Astrocyte (in vitro differentiated cells and primary cell): Measurements from ENCODE around the gene GRIK1. TPM values are rescaled to one million over a fixed set of nuclear protein-coding genes. Genes with fewer than 3 reads are reported as not detected.

ENCODE experiments used
- DNase-seq: peaks from one replicate; pipeline ENCODE4 v3.0.0-alpha.2; 2010; ENCODE audit warnings: low read depth
- FAIRE-seq: peaks from 2 replicates; lab custom pipeline; 2011; peaks lifted over from hg19 to GRCh38; lab: Jason Lieb, UNC
- H2AFZ ChIP-seq: 2 replicates; pipeline ENCODE4 v1.6.0; 2012; ENCODE audit warnings: low read depth, low read length, inconsistent platforms
- H3K27ac ChIP-seq: 2 replicates; pipeline ENCODE4 v1.5.1; 2011; ENCODE audit warnings: low read depth, low read length, inconsistent platforms
- H3K27me3 ChIP-seq: 2 replicates; pipeline ENCODE4 v1.6.0; 2011; ENCODE audit warnings: low read length, inconsistent platforms; ENCODE audit not compliant: insufficient read depth
- H3K36me3 ChIP-seq: 2 replicates; pipeline ENCODE4 v1.5.1; 2011; ENCODE audit warnings: low read length, inconsistent platforms; ENCODE audit not compliant: insufficient read depth
- H3K4me1 ChIP-seq: 2 replicates; pipeline ENCODE4 v1.5.1; 2011; ENCODE audit warnings: low read length, inconsistent platforms; ENCODE audit not compliant: insufficient read depth
- H3K4me2 ChIP-seq: 2 replicates; pipeline ENCODE4 v1.6.0; 2012; ENCODE audit warnings: low read length, inconsistent platforms
- H3K4me3 ChIP-seq: 2 replicates; pipeline ENCODE4 v1.5.1; 2011; ENCODE audit warnings: low read depth, mild to moderate bottlenecking, low read length, inconsistent platforms; ENCODE audit not compliant: insufficient read depth
- H3K79me2 ChIP-seq: 2 replicates; pipeline ENCODE4 v1.6.0; 2012; ENCODE audit warnings: mild to moderate bottlenecking, low read length, inconsistent platforms; ENCODE audit not compliant: insufficient read depth
- H3K9ac ChIP-seq: 2 replicates; pipeline ENCODE4 v1.6.0; 2012; ENCODE audit warnings: mild to moderate bottlenecking, low read length, inconsistent platforms
- H3K9me3 ChIP-seq: 2 replicates; pipeline ENCODE4 v1.5.1; 2012; ENCODE audit warnings: low read depth, mild to moderate bottlenecking, low read length, inconsistent platforms; ENCODE audit not compliant: insufficient read depth
- H4K20me1 ChIP-seq: 2 replicates; pipeline ENCODE4 v1.6.0; 2012; ENCODE audit warnings: low read length, inconsistent platforms; ENCODE audit not compliant: insufficient read depth
- H3K27ac Mint-ChIP-seq: one replicate; pipeline ENCODE4 v1.8.0; 2021; ENCODE audit warnings: mild to moderate bottlenecking, mixed read lengths; ENCODE audit not compliant: unreplicated experiment
- H3K27me3 Mint-ChIP-seq: one replicate; pipeline ENCODE4 v1.8.0; 2021; ENCODE audit warnings: low read depth, mixed read lengths; ENCODE audit not compliant: unreplicated experiment
- H3K36me3 Mint-ChIP-seq: one replicate; pipeline ENCODE4 v1.8.0; 2021; ENCODE audit warnings: low read depth, mixed read lengths; ENCODE audit not compliant: unreplicated experiment
- H3K4me1 Mint-ChIP-seq: one replicate; pipeline ENCODE4 v1.8.0; 2021; ENCODE audit warnings: low read depth, mixed read lengths; ENCODE audit not compliant: unreplicated experiment
- H3K4me3 Mint-ChIP-seq: one replicate; pipeline ENCODE4 v1.8.0; 2021; ENCODE audit warnings: mild to moderate bottlenecking, moderate library complexity, mixed read lengths; ENCODE audit not compliant: unreplicated experiment
- H3K9me3 Mint-ChIP-seq: one replicate; pipeline ENCODE4 v1.8.0; 2021; ENCODE audit warnings: mild to moderate bottlenecking, mixed read lengths; ENCODE audit not compliant: unreplicated experiment
- CTCF ChIP-seq: IDR thresholded peaks from 2 replicates; pipeline ENCODE4 v1.5.1; 2011; ENCODE audit warnings: low read depth, mild to moderate bottlenecking, inconsistent platforms, low read length, moderate library complexity; ENCODE audit not compliant: insufficient read depth
- EZH2 ChIP-seq: IDR thresholded peaks from 2 replicates; pipeline ENCODE4 v1.6.1; 2012; ENCODE audit warnings: mild to moderate bottlenecking, low read length, inconsistent platforms; ENCODE audit not compliant: insufficient read depth
- total RNA-seq: library from RNA; stranded (reverse); gene quantifications from 2 replicates; pipeline ENCODE4 v1.2.1, GENCODE V29; 2021

Gene GRIK1
- total RNA-seq, 1 donor from 2014 or later = not detected

- Histone ChIP-seq H3K9ac (no peak overlapping the region), H3K27ac (no peak overlapping the region), H3K79me2 (no peaks in the 10 kb centered on the region), H3K4me2 (no peak overlapping the region), H2AFZ (no peak overlapping the region), H3K4me1 (peaks cover 14% of the 10 kb centered on the region), H3K36me3 (no peaks in the 10 kb centered on the region), H4K20me1 (no peaks in the 10 kb centered on the region), H3K9me3 (no peaks in the 10 kb centered on the region), H3K4me3 (no peak overlapping the region), H3K27me3 (no peaks in the 10 kb centered on the region)
- Mint-ChIP-seq H3K27ac (no peak overlapping the region), H3K4me3 (no peak overlapping the region), H3K36me3 (no peaks in the 10 kb centered on the region), H3K4me1 (peaks cover 19% of the 10 kb centered on the region), H3K9me3 (peaks cover 2% of the 10 kb centered on the region), H3K27me3 (no peaks in the 10 kb centered on the region)
- TF ChIP-seq EZH2 (no peak), CTCF (no peak)
- DNase-seq = no peak
- FAIRE-seq = no peak
Measured at GRCh38 chr21:29655577-29655976, 284.2 kb downstream of the GRIK1 start.

GRCh38 chr21:29654855-29655254 lies 284.9 kb downstream of the GRIK1 start:
- Histone ChIP-seq H3K4me1 (peaks cover 14% of the 10 kb centered on the region), H3K9ac (no peak overlapping the region), H3K4me2 (no peak overlapping the region), H3K27me3 (no peaks in the 10 kb centered on the region), H3K9me3 (no peaks in the 10 kb centered on the region), H3K36me3 (no peaks in the 10 kb centered on the region), H4K20me1 (no peaks in the 10 kb centered on the region), H2AFZ (no peak overlapping the region), H3K27ac (no peak overlapping the region), H3K79me2 (no peaks in the 10 kb centered on the region), H3K4me3 (no peak overlapping the region)
- no peak for TF ChIP-seq EZH2
- TF ChIP-seq CTCF = no peak
- FAIRE-seq (no peak), DNase-seq (no peak)
- H3K27ac Mint-ChIP-seq = no peak overlapping the region
- no peak overlapping the region for H3K4me3 Mint-ChIP-seq
- peaks cover 19% of the 10 kb centered on the region for H3K4me1 Mint-ChIP-seq
- no peaks in the 10 kb centered on the region for H3K36me3 Mint-ChIP-seq
- no peaks in the 10 kb centered on the region for H3K9me3 Mint-ChIP-seq
- no peaks in the 10 kb centered on the region for H3K27me3 Mint-ChIP-seq

DNA sequence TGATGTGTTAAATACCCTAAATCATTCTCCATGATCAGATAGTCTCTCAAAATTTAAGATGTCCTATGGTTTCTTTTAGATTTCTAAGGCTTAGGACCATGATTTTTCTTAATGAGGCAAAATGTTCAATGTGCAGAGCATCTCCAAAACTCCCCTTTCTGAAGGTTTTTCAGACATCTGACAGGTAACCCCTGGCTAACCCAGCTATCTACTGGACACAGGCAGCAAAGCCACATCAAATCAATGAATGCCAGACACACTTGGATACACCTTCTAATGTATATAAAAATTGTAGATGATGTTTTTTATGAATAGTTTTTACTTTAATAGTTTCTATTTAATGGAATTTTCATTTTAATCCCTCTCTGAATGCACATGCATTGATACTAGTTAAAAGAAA lies 285.6 kb downstream of the GRIK1 start:
- no peaks in the 10 kb centered on the region for H3K27me3 Mint-ChIP-seq
- no peaks in the 10 kb centered on the region for H3K9me3 Mint-ChIP-seq
- no peak overlapping the region for H3K27ac Mint-ChIP-seq

More for the DNA sequence above, 285.6 kb downstream of the GRIK1 start:
- peaks cover 14% of the 10 kb centered on the region for H3K4me1 ChIP-seq
- H3K4me3 Mint-ChIP-seq = no peak overlapping the region
- no peak overlapping the region for H3K4me2 ChIP-seq
- H4K20me1 ChIP-seq = no peaks in the 10 kb centered on the region
- H3K27me3 ChIP-seq = no peaks in the 10 kb centered on the region
- TF ChIP-seq EZH2 (no peak), CTCF (no peak)
- H3K36me3 Mint-ChIP-seq = no peaks in the 10 kb centered on the region
- H3K27ac ChIP-seq = no peak overlapping the region
- H3K79me2 ChIP-seq = no peaks in the 10 kb centered on the region
- H3K4me3 ChIP-seq = no peak overlapping the region
- peaks cover 18% of the 10 kb centered on the region for H3K4me1 Mint-ChIP-seq
- H2AFZ ChIP-seq = no peak overlapping the region
- H3K9me3 ChIP-seq = no peaks in the 10 kb centered on the region
- FAIRE-seq = no peak
- no peak for DNase-seq
- no peak overlapping the region for H3K9ac ChIP-seq
- H3K36me3 ChIP-seq = no peaks in the 10 kb centered on the region
